Activated CD8-positive, alpha-beta T cell treated with anti-CD3 and anti-CD28 coated beads, Interleukin-2, amount 10 ng/mL, durations not matched to agents 7 days and 5 days (primary cell): ENCODE data around the gene LRMDA. TPM values are rescaled to one million over a fixed set of nuclear protein-coding genes. Genes with fewer than 3 reads are reported as not detected.

Experiments
- ATAC-seq: fragments of 150-1000 bp; cut with Tn5 transposase; one replicate; pipeline ENCODE4 v1.10.0; 2021; ENCODE audit warnings: moderate library complexity
- CTCF ChIA-PET: fragments of 350-600 bp; sonication (Branson Sonifier 250); formaldehyde crosslinking; loops from one replicate; lab custom pipeline; 2021; ENCODE audit warnings: antibody characterized with exemption; lab: Charles Lee
- POLR2A ChIA-PET: fragments of 350-600 bp; sonication (Branson Sonifier 250); formaldehyde crosslinking; loops from one replicate; lab custom pipeline; 2021; ENCODE audit warnings: antibody characterized with exemption; lab: Charles Lee
- DNase-seq: peaks from one replicate; pipeline ENCODE4 v3.0.0-alpha.2; 2020
- H3K27ac Mint-ChIP-seq: one replicate; pipeline ENCODE4 v1.8.0; 2021; ENCODE audit warnings: mild to moderate bottlenecking, mixed read lengths
- H3K27me3 Mint-ChIP-seq: one replicate; pipeline ENCODE4 v1.8.0; 2021; ENCODE audit warnings: low read depth, mixed read lengths
- H3K36me3 Mint-ChIP-seq: one replicate; pipeline ENCODE4 v1.8.0; 2021; ENCODE audit warnings: low read depth, mixed read lengths
- H3K4me1 Mint-ChIP-seq: one replicate; pipeline ENCODE4 v1.8.0; 2021; ENCODE audit warnings: low read depth, mixed read lengths
- H3K4me3 Mint-ChIP-seq: one replicate; pipeline ENCODE4 v1.8.0; 2021; ENCODE audit warnings: mild to moderate bottlenecking, mixed read lengths
- H3K9me3 Mint-ChIP-seq: one replicate; pipeline ENCODE4 v1.8.0; 2022; ENCODE audit warnings: mixed read lengths; ENCODE audit not compliant: insufficient read depth
- total RNA-seq, 2 experiments: library from RNA; stranded (reverse); gene quantifications; one replicate each; pipeline ENCODE4 v1.2.3, GENCODE V29; 2021

Gene LRMDA
- total RNA-seq, 2 experiments from 2014 or later = not detected

GRCh38 chr10:76397181-76398042 lies 966.0 kb downstream of the LRMDA start:
- ATAC-seq (no peak), DNase-seq (no peak)
- no peak overlapping the region for H3K27ac Mint-ChIP-seq
- ChIA-PET CTCF (no interaction called here), POLR2A (no interaction called here)
- no peaks in the 10 kb centered on the region for H3K4me1 Mint-ChIP-seq
- no peak overlapping the region for H3K4me3 Mint-ChIP-seq
- H3K36me3 Mint-ChIP-seq = no peaks in the 10 kb centered on the region
- peaks cover 4% of the 10 kb centered on the region for H3K9me3 Mint-ChIP-seq
- no peaks in the 10 kb centered on the region for H3K27me3 Mint-ChIP-seq

- POLR2A ChIA-PET = no interaction called here
- H3K36me3 Mint-ChIP-seq = no peaks in the 10 kb centered on the region
These were observed 966.8 kb downstream of the LRMDA start for GRCh38 chr10:76398043-76398710.

GRCh38 chr10:76399226-76399625 lies 967.8 kb downstream of the LRMDA start:
- H3K27ac Mint-ChIP-seq = no peak overlapping the region
- H3K4me3 Mint-ChIP-seq = no peak overlapping the region
- ChIA-PET CTCF (no interaction called here), POLR2A (no interaction called here)
- ATAC-seq = no peak
- H3K9me3 Mint-ChIP-seq = peaks cover 4% of the 10 kb centered on the region
- no peaks in the 10 kb centered on the region for H3K27me3 Mint-ChIP-seq
- no peak for DNase-seq
- H3K4me1 Mint-ChIP-seq = no peaks in the 10 kb centered on the region
- H3K36me3 Mint-ChIP-seq = no peaks in the 10 kb centered on the region

More at GRCh38 chr10:76398043-76398710, 966.8 kb downstream of the LRMDA start:
- CTCF ChIA-PET = no interaction called here
- no peak for DNase-seq
- H3K27me3 Mint-ChIP-seq = no peaks in the 10 kb centered on the region
- H3K9me3 Mint-ChIP-seq = peaks cover 4% of the 10 kb centered on the region
- H3K27ac Mint-ChIP-seq = no peak overlapping the region
- no peaks in the 10 kb centered on the region for H3K4me1 Mint-ChIP-seq
- ATAC-seq = no peak
- no peak overlapping the region for H3K4me3 Mint-ChIP-seq

DNA sequence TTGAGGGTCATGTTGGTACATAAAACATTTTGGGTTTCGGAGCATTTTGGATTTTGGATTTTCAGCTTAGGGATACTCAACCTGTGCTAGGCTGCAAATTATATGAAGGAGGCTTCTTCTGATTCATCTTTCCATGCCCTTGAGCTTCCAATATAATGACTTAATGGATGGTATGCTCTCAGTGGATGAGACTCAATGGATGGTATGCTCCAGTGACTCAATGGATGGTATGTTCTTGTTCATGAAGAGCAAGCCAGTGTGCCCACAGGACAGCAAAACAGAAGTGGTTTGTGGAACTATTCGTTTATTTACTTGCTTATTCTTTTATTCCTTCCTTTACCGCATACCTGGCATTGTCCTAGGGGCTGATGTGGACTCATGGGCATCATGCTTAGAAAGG lies 969.6 kb downstream of the LRMDA start:
- no peak for ATAC-seq
- Mint-ChIP-seq H3K36me3 (no peaks in the 10 kb centered on the region), H3K4me1 (no peaks in the 10 kb centered on the region), H3K9me3 (no peaks in the 10 kb centered on the region), H3K27me3 (no peaks in the 10 kb centered on the region), H3K4me3 (no peak overlapping the region), H3K27ac (no peak overlapping the region)
- DNase-seq = no peak
- POLR2A ChIA-PET = no interaction called here
- CTCF ChIA-PET = no interaction called here

GRCh38 chr10:76403912-76404311 lies 972.5 kb downstream of the LRMDA start:
- H3K27me3 Mint-ChIP-seq = no peaks in the 10 kb centered on the region
- ChIA-PET POLR2A (no interaction called here), CTCF (no interaction called here)
- H3K36me3 Mint-ChIP-seq = no peaks in the 10 kb centered on the region
- no peak for ATAC-seq
- H3K4me1 Mint-ChIP-seq = no peaks in the 10 kb centered on the region
- no peaks in the 10 kb centered on the region for H3K9me3 Mint-ChIP-seq
- H3K27ac Mint-ChIP-seq = no peak overlapping the region
- H3K4me3 Mint-ChIP-seq = no peak overlapping the region
- DNase-seq = no peak

DNA sequence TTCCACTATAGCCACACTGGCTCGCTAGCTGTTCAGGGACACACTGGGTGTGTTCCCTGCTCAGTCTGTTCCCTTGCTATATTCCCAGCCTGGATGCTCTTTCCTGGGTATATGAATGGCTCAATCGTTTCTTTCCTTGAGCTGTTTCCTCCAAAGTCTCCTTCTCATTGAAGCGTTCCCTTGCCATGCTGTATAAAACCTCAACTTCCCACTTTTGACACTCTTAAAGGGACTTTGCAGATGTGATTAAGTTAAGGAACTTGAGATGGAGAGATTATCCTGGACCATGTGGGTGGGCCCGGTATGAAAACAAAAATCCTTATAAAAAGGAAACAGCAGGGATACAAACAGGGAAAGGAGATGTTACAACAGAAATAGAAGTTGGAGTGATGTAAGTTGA lies 973.1 kb downstream of the LRMDA start:
- DNase-seq = no peak
- no peak for ATAC-seq
- Mint-ChIP-seq H3K36me3 (no peaks in the 10 kb centered on the region), H3K9me3 (no peaks in the 10 kb centered on the region), H3K4me3 (no peak overlapping the region), H3K4me1 (no peaks in the 10 kb centered on the region), H3K27ac (no peak overlapping the region), H3K27me3 (no peaks in the 10 kb centered on the region)
- ChIA-PET CTCF (no interaction called here), POLR2A (no interaction called here)

GRCh38 chr10:76405922-76406321 lies 974.5 kb downstream of the LRMDA start:
- ChIA-PET CTCF (no interaction called here), POLR2A (no interaction called here)
- Mint-ChIP-seq H3K4me1 (no peaks in the 10 kb centered on the region), H3K36me3 (no peaks in the 10 kb centered on the region), H3K4me3 (no peak overlapping the region), H3K27ac (no peak overlapping the region), H3K27me3 (no peaks in the 10 kb centered on the region), H3K9me3 (peaks cover 3% of the 10 kb centered on the region)
- ATAC-seq (no peak), DNase-seq (no peak)

DNA sequence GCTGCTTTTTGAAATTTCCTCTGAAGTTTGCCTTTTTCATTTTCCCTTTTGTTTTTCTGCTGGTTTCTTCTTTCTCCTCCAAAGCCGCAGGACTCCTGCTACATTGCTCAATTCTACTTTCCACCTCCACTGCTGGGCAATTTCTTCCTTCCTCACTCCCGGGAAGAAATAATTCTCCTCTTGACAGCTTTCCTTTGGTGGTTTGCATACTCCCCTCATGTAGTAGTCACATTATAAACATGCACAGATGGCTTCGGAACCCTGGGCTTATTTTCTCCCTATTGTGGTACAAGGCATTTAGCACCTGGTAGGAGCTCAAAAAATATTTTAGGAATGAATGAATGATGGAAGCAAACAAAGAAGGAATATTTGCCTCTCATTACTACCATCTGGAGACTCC lies 977.2 kb downstream of the LRMDA start:
- Mint-ChIP-seq H3K9me3 (peaks cover 3% of the 10 kb centered on the region), H3K27ac (no peak overlapping the region), H3K36me3 (no peaks in the 10 kb centered on the region), H3K27me3 (no peaks in the 10 kb centered on the region), H3K4me1 (no peaks in the 10 kb centered on the region), H3K4me3 (no peak overlapping the region)
- ATAC-seq (no peak), DNase-seq (no peak)
- CTCF ChIA-PET = no interaction called here
- POLR2A ChIA-PET = no interaction called here

GRCh38 chr10:76411729-76412435 lies 980.5 kb downstream of the LRMDA start:
- Mint-ChIP-seq H3K36me3 (no peaks in the 10 kb centered on the region), H3K4me1 (no peaks in the 10 kb centered on the region), H3K4me3 (no peak overlapping the region), H3K27ac (no peak overlapping the region), H3K27me3 (no peaks in the 10 kb centered on the region), H3K9me3 (peaks cover 3% of the 10 kb centered on the region)
- ChIA-PET CTCF (no interaction called here), POLR2A (no interaction called here)
- no peak for ATAC-seq
- no peak for DNase-seq

DNA sequence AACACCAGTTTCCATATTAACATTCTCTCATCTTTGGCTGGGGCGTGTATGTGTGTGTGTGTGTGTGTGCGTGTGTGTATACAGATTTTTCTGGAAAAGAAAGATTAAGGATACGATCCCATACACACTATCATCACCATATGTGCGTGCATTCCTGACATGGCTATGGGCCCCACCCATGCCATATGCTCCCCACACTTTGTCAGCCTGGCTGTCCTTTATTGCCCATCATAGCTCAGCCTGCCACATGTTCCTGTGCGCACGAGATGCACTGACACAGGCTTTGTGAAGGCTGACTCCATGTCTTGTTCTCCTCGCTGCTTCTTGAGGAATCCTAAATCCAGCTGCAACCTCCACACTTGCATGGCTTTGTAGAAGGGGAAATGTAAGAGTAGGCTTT lies 984.1 kb downstream of the LRMDA start:
- CTCF ChIA-PET = no interaction called here
- Mint-ChIP-seq H3K27ac (no peak overlapping the region), H3K4me3 (no peak overlapping the region), H3K9me3 (no peaks in the 10 kb centered on the region), H3K27me3 (no peaks in the 10 kb centered on the region), H3K36me3 (no peaks in the 10 kb centered on the region), H3K4me1 (no peaks in the 10 kb centered on the region)
- DNase-seq = no peak
- ATAC-seq = no peak
- POLR2A ChIA-PET = no interaction called here

GRCh38 chr10:76416642-76417041 lies 985.2 kb downstream of the LRMDA start:
- ChIA-PET POLR2A (no interaction called here), CTCF (no interaction called here)
- DNase-seq = no peak
- H3K27ac Mint-ChIP-seq = no peak overlapping the region
- H3K36me3 Mint-ChIP-seq = no peaks in the 10 kb centered on the region
- no peaks in the 10 kb centered on the region for H3K9me3 Mint-ChIP-seq
- H3K4me1 Mint-ChIP-seq = no peaks in the 10 kb centered on the region
- ATAC-seq = no peak
- H3K4me3 Mint-ChIP-seq = no peak overlapping the region
- no peaks in the 10 kb centered on the region for H3K27me3 Mint-ChIP-seq

GRCh38 chr10:76420725-76421124 lies 989.3 kb downstream of the LRMDA start:
- ChIA-PET POLR2A (no interaction called here), CTCF (no interaction called here)
- ATAC-seq (no peak), DNase-seq (no peak)
- no peak overlapping the region for H3K4me3 Mint-ChIP-seq
- no peaks in the 10 kb centered on the region for H3K36me3 Mint-ChIP-seq
- H3K4me1 Mint-ChIP-seq = no peaks in the 10 kb centered on the region
- no peak overlapping the region for H3K27ac Mint-ChIP-seq
- H3K27me3 Mint-ChIP-seq = no peaks in the 10 kb centered on the region
- H3K9me3 Mint-ChIP-seq = no peaks in the 10 kb centered on the region
